GM12878 (cell line): ENCODE data around the gene MAD2L1BP. TPM values are rescaled to one million over a fixed set of nuclear protein-coding genes. Genes with fewer than 3 reads are reported as not detected.
A peak's percentile ranks its signal among the peaks of the same experiment; 100 is the strongest.

Experiments used
- BACH1 ChIP-seq: fragments of 450-650 bp; IDR thresholded peaks from 2 replicates; pipeline ENCODE4 v1.6.1; 2017; ENCODE audit warnings: mild to moderate bottlenecking, borderline replicate concordance
- BCL3 ChIP-seq: IDR thresholded peaks from 2 replicates; pipeline ENCODE4 v1.6.1; 2011; ENCODE audit warnings: borderline replicate concordance, low read depth, mild to moderate bottlenecking, moderate library complexity, low read length; ENCODE audit not compliant: insufficient read depth, poor library complexity, severe bottlenecking
- CREB1 ChIP-seq: IDR thresholded peaks from 2 replicates; pipeline ENCODE4 v1.6.1; 2012; ENCODE audit warnings: low read depth, mild to moderate bottlenecking, inconsistent platforms
- E2F4 ChIP-seq: IDR thresholded peaks from 2 replicates; pipeline ENCODE4 v1.6.1; 2012; ENCODE audit warnings: low read depth, low read length, improper control_type of control experiment
- EED ChIP-seq: sonication (generic); IDR thresholded peaks from 2 replicates; pipeline ENCODE4 v1.6.1; 2016; ENCODE audit warnings: antibody characterized with exemption, low read depth
- FOXM1 ChIP-seq: IDR thresholded peaks from 2 replicates; pipeline ENCODE4 v1.6.1; 2012; ENCODE audit warnings: low read depth, mild to moderate bottlenecking, inconsistent platforms, low read length, moderate library complexity
- NFXL1 ChIP-seq: fragments of 450-650 bp; IDR thresholded peaks from 2 replicates; pipeline ENCODE4 v1.6.1; 2017; ENCODE audit warnings: antibody characterized with exemption, mild to moderate bottlenecking, borderline replicate concordance
- POLR2A ChIP-seq: IDR thresholded peaks from 2 replicates; pipeline ENCODE4 v1.6.1; 2011; ENCODE audit warnings: low read depth, mild to moderate bottlenecking, low read length
- RBBP5 ChIP-seq: fragments of 200-600 bp; sonication (generic); conservative IDR thresholded peaks from 2 replicates; pipeline ENCODE4 v1.6.1; 2016
- SKIL ChIP-seq: fragments of 450-650 bp; IDR thresholded peaks from 2 replicates; pipeline ENCODE4 v1.6.1; 2017; ENCODE audit warnings: mild to moderate bottlenecking, low read depth, inconsistent platforms; ENCODE audit not compliant: poor library complexity, severe bottlenecking
- USF1 ChIP-seq: IDR thresholded peaks from 2 replicates; pipeline ENCODE4 v1.6.1; 2011; ENCODE audit warnings: borderline replicate concordance, low read depth, mild to moderate bottlenecking, moderate library complexity, mixed read lengths, low read length; ENCODE audit not compliant: insufficient read depth; ENCODE audit errors: extremely low read length
- ZBED1 ChIP-seq: IDR thresholded peaks from 2 replicates; pipeline ENCODE4 v1.6.1; 2016; ENCODE audit warnings: borderline replicate concordance
- ZBTB40 ChIP-seq: fragments of 450-650 bp; IDR thresholded peaks from 2 replicates; pipeline ENCODE4 v1.6.1; 2016; ENCODE audit warnings: mild to moderate bottlenecking, moderate library complexity, borderline replicate concordance
- ZNF622 ChIP-seq: fragments of 450-650 bp; IDR thresholded peaks from 2 replicates; pipeline ENCODE4 v1.6.1; 2017; ENCODE audit warnings: mild to moderate bottlenecking, inconsistent platforms
- ZNF687 ChIP-seq: fragments of 450-650 bp; IDR thresholded peaks from 2 replicates; pipeline ENCODE4 v1.6.1; 2017; ENCODE audit warnings: mild to moderate bottlenecking, moderate library complexity
- polyA plus RNA-seq, 11 experiments: library from polyadenylated mRNA; depleted of rRNA in 4 of 11; unstranded in 6 of 11; stranded (reverse) in 5 of 11; fragments of >200 nt; fragmentation: Nextera tagmentation in 4 of 11; fragmentation: Illumina TruSeq in 1 of 11; extraction: Ambion mirVana in 4 of 11; extraction: Trizol in 1 of 11; gene quantifications; 1 replicate in 1 of 11; 2 replicates in 10 of 11; pipeline versions ENCODE4 v1.2.1 to v1.2.3, GENCODE V29; 2011 to 2016; ENCODE audit warnings: inconsistent platforms in 2 of 11, missing spikeins in 2 of 11, low read depth in 1 of 11
- total RNA-seq, 4 experiments: library from RNA; depleted of rRNA in 3 of 4; stranded (reverse); fragments of >200 nt in 3 of 4; fragmentation: Illumina TruSeq in 1 of 4; extraction: Trizol in 1 of 4; gene quantifications; 2 replicates each; pipeline versions ENCODE4 v1.2.1 to v1.2.3, GENCODE V29; 2013 to 2021

MAD2L1BP gene
- total and polyA plus RNA-seq, 10 of the 15 experiments (the other 5 are each of a cell fraction or from before 2014, with no cell fraction given) = 39.2 to 155 (median 60.3) TPM

GRCh38 chr6:43683708-43684455, 48.2 kb downstream of the MAD2L1BP start (continued):
- TF ChIP-seq SKIL (no peak), ZBED1 (no peak), EED (peak; percentile 44; the same call in 1 of the 2 replicates), ZNF622 (no peak), NFXL1 (no peak), BACH1 (no peak), BCL3 (no peak), POLR2A (no peak), FOXM1 (no peak), E2F4 (no peak), ZNF687 (no peak), CREB1 (no peak), USF1 (no peak), ZBTB40 (peak; percentile 67; the same call in 1 of the 2 replicates), RBBP5 (no peak)
